GM20000 (cell line): ENCODE measurements around the gene SNRPA1.

Experiments
- DNase-seq: peaks from one replicate; pipeline ENCODE4 v3.0.0; 2012; ENCODE audit warnings: low spot score
- TF ChIP-seq, protein P1 (sequence below): IDR thresholded peaks from 2 replicates; pipeline ENCODE4 v1.5.1; 2012; ENCODE audit warnings: mild to moderate bottlenecking, control low read depth; ENCODE audit errors: extremely low read depth, missing control alignments

Gene SNRPA1

DNA sequence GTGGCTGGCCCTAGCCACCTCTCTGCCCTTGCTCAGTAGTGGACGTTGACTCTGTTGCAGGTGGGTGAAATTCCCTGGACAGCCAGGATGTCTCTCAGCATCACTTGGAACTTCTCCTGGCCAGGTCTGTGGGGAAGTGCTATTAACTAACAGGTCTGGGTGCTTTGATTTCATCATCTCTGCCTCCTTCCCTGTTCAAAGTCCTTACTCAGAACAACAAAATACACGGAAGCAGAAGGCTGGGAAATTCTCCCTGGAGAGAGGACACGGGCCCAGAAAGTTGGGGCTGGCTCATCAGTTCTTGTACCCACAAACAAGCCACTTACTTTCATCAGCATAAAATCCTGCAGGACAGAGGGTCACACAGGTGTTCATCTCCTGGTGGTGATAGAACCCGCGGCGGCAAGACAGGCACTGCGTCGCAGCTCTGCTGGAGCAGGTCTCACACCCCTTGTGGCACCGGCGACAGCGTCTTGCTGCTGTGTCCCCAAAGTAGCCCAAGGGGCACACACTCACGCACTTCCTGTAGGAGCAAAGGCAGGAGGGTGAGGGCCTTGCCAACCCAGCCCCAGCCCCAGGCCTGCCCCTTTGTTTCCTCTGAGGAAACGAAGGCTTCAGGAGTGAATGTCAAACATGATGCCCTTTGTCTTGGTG is 29.6 kb upstream of the SNRPA1 start:
- DNase-seq, result no peak
- TF ChIP-seq, protein P1, sequence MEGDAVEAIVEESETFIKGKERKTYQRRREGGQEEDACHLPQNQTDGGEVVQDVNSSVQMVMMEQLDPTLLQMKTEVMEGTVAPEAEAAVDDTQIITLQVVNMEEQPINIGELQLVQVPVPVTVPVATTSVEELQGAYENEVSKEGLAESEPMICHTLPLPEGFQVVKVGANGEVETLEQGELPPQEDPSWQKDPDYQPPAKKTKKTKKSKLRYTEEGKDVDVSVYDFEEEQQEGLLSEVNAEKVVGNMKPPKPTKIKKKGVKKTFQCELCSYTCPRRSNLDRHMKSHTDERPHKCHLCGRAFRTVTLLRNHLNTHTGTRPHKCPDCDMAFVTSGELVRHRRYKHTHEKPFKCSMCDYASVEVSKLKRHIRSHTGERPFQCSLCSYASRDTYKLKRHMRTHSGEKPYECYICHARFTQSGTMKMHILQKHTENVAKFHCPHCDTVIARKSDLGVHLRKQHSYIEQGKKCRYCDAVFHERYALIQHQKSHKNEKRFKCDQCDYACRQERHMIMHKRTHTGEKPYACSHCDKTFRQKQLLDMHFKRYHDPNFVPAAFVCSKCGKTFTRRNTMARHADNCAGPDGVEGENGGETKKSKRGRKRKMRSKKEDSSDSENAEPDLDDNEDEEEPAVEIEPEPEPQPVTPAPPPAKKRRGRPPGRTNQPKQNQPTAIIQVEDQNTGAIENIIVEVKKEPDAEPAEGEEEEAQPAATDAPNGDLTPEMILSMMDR, result no peak

DNA sequence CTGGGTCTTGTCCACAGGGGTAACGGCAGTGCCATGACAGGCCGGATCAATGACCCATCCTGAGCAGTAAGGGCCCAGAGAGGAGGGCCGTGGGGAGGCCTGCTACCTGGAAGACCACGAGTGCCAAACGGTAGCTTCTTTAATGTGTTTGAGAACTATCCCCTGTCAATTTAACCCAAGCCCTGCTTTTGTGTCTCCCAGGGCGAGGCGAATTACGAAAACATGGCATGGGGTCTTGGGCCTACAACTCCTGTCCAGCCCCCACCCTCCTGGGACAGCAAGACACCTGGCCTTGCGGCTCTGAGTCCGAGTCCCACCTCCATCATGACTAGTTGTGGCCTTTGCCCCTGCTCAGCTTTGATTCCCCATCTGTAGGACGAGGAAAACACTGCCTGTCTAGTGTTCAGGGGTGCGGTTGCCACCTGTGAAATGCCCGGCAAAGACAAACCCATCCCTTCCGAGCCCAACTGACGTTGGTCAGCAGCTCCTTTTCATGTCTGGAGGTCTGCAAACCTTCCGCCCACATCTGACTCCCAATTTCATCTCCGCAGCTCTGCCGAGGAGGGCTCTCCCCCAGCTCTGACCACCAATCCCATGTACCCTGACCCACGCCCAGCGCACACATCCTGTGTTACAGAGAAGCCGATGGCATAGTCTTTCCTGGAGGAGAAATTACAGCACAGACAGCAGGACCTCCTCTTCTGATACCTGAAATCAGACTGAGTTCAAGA is 28.9 kb upstream of the SNRPA1 start:
- no peak for DNase-seq
- TF ChIP-seq, protein P1, result no peak

DNA sequence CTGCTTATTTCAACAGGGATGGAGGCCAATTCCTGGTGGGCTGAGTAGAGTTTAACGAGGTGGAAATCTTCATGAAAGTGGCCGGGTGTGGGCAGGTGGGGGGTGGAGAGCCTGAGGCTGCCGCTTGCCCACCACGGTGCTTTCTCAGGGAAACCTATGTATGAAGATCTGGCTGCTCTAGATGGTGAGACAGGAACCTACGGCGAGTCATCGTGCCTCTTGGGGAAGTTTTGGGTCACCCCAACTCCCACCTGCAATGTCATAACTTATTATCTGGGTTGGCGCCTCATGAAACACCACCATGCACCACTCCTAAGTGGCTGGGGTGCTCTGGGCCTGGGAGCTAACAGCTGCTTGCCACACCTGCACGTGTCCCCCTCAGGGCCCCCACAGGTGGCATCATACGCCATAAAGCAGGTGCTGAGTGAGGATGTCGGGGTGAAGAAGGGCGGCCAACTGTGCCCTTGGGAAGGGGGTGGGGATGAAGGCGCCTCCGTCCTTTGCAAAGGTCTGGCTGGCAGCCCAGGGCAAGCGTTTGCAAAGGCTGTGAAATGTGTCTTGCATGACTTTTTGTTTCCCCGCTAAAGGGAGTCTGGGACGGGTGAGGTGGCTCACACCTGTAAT is 27.9 kb upstream of the SNRPA1 start:
- TF ChIP-seq, protein P1, result no peak
- DNase-seq, result no peak

DNA sequence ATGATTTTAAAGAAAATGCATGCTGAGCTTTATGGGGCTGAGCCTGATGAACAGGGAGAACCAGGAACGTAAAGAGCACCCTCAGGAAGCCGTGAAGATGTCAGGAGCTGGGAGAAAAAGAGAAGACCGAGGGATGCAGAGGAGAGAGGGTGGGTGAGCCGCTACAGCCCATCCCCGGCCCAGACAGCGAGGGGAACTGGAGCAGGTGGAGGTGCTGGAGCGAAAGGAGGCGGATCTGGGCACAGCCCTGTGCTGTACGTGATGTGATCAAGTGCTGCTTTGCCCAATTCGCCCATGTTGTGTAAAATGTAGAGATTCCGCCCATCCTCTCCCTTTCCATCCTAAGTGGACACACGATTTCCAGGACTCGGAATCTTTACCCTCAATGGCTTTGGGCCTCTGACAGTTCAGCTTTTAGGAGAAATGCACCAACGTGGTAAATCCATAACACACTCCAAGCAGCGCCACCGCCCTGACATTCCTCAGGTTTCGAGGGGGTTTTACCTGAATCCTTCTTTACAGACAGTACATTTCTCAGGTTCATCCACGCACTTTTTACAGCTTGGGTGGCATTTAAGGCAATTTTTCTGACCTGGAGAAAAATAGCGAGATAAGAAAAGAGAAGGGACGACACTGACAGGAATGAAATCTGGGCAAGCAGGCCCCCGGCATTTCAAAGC is 27.1 kb upstream of the SNRPA1 start:
- TF ChIP-seq, protein P1, result no peak
- DNase-seq, result no peak

DNA sequence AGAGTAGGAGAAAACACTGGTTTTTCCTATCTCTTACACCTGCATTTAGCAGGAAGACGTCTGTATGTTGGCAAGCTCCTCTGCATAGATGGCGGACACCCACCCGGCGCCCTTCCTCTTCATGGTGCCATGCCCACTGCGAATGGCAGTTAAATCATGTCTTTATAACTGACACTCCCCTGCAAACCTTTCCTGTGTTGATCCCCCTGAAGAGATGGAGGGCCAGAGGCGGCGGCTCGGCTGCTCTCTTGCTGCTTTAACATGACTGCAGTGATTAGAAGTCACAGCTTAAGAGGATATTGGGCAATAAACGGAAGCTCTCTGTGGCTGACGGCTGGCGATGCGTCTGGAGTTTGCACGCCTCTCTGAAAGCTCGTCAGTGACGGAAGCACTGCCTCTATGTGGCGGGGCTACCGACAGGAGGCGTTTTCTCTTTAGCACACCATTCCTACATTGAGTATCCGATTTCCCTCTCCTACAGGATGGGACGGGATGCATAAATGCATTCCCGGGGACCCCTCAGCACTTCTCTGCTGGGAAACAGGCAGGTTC is 25.5 kb upstream of the SNRPA1 start:
- peak; percentile 61 for DNase-seq
- TF ChIP-seq, protein P1, result peak; percentile 27

DNA sequence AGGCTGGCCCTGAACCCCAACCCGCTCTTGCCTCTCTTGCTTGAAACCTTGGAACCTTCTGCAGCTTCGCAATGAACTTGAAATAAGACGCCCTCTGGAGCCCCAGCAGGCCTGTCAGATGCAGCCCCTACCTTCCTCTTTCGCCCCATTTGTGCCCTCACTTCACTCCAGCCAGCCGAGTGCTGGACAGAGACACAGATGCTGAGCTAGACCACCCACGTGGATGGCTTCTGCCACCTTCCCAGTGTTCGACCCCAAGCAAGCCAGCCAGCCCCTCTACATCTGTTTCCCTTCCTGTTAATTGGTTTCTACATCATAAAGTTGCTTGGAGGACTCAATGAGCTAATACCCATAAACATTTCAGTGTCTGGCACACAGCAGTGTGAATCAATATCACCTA is 23.8 kb upstream of the SNRPA1 start:
- DNase-seq, result no peak
- TF ChIP-seq, protein P1, result no peak
